Prostate gland (tissue), 2 donors: ENCODE results near the gene RBBP8NL.

Source experiments
- POLR2A ChIP-seq: fragments of 450-650 bp; IDR thresholded peaks from one replicate; pipeline ENCODE4 v1.6.1; 2016; ENCODE audit warnings: antibody characterized with exemption, mild to moderate bottlenecking
- POLR2AphosphoS5 ChIP-seq: sonication (generic); formaldehyde crosslinking; IDR thresholded peaks from one replicate; pipeline ENCODE4 v1.6.1; 2017; ENCODE audit warnings: antibody characterized with exemption
- TF ChIP-seq, protein P1 (sequence below), 4 experiments: fragments of 200-600 bp in 2 of 4; fragments of 450-650 bp in 2 of 4; sonication (generic) in 2 of 4; IDR thresholded peaks; 1 replicate in 3 of 4; 2 replicates in 1 of 4; pipeline ENCODE4 v1.5.1; 2016 to 2019; ENCODE audit warnings: antibody characterized with exemption in 4 of 4, mild to moderate bottlenecking in 2 of 4, moderate library complexity in 2 of 4

DNA sequence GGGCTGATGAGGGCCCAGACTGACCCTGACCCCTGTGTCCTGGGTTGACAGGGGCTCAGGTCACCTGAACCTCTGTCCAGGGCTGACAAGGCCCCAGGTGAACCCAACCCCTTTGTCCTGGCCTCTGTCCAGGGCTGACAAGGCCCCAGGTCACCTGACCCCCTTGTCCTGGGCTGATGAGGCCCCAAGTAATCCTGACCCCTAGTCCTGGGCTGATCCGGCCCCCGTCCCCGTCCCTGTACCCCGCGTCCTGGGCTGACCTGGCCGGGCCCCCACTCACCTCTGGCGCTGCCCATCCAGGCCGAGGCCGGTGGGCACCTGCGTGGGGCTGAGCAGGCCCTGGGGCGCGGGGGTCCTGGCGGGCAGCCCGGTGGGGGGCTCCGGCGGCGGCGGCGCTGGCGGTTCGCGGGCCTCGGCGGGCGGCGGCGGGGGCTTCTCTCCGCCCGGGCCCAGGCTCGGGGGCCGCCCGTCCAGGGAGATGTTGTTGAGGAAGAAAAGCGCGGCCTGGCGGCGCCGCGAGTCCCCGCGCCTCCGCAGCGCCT is 20.6 kb downstream of the RBBP8NL start:
- TF ChIP-seq, protein P1, sequence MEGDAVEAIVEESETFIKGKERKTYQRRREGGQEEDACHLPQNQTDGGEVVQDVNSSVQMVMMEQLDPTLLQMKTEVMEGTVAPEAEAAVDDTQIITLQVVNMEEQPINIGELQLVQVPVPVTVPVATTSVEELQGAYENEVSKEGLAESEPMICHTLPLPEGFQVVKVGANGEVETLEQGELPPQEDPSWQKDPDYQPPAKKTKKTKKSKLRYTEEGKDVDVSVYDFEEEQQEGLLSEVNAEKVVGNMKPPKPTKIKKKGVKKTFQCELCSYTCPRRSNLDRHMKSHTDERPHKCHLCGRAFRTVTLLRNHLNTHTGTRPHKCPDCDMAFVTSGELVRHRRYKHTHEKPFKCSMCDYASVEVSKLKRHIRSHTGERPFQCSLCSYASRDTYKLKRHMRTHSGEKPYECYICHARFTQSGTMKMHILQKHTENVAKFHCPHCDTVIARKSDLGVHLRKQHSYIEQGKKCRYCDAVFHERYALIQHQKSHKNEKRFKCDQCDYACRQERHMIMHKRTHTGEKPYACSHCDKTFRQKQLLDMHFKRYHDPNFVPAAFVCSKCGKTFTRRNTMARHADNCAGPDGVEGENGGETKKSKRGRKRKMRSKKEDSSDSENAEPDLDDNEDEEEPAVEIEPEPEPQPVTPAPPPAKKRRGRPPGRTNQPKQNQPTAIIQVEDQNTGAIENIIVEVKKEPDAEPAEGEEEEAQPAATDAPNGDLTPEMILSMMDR (IDR thresholded peaks at IDR 0.05): no peak
- no peak for TF ChIP-seq POLR2A
- no peak for TF ChIP-seq POLR2AphosphoS5
